Upper lobe of left lung (tissue), 6 donors: ENCODE data around the gene LRRC36. TPM values are rescaled to one million over a fixed set of nuclear protein-coding genes. Genes with fewer than 3 reads are reported as not detected.
A peak's percentile ranks its signal among the peaks of the same experiment; 100 is the strongest.

Experiments
- ATAC-seq, 2 donors: fragments of 200-7000 bp; cut with Tn5 transposase; one replicate each; pipeline ENCODE4 v1.9.1; 2022; ENCODE audit warnings: mild to moderate bottlenecking in 2 of 2, moderate library complexity in 2 of 2; ENCODE audit not compliant: low FRiP score in 2 of 2
- DNase-seq, 2 donors: peaks; one replicate each; pipeline ENCODE4 v3.0.0-alpha.2; 2019 to 2020
- H3K27ac ChIP-seq, 4 donors: fragments of 200-600 bp; sonication (generic); one replicate each; pipeline ENCODE4 v1.5.1; 2016 to 2019
- H3K27me3 ChIP-seq, 4 donors: fragments of 200-600 bp; sonication (generic); one replicate each; pipeline ENCODE4 v1.5.1; 2017 to 2019
- H3K36me3 ChIP-seq, 4 donors: fragments of 200-600 bp; sonication (generic); one replicate each; pipeline ENCODE4 v1.5.1; 2016 to 2019
- H3K4me1 ChIP-seq, 4 donors: fragments of 200-600 bp; sonication (generic); one replicate each; pipeline ENCODE4 v1.5.1; 2018 to 2019
- H3K4me3 ChIP-seq, 4 donors: fragments of 200-600 bp; sonication (generic); one replicate each; pipeline ENCODE4 v1.5.1; 2017 to 2019; ENCODE audit warnings: mild to moderate bottlenecking in 2 of 4, moderate library complexity in 1 of 4
- H3K9me3 ChIP-seq, 4 donors: fragments of 200-600 bp; sonication (generic); one replicate each; pipeline ENCODE4 v1.5.1; 2018 to 2019
- CTCF ChIP-seq, 6 experiments: fragments of 450-650 bp in 4 of 6; fragments of 200-600 bp in 2 of 6; sonication (generic) in 2 of 6; IDR thresholded peaks; one replicate each; pipeline ENCODE4 v1.5.1; 2016 to 2019; ENCODE audit warnings: antibody characterized with exemption in 6 of 6
- EP300 ChIP-seq, 4 donors: sonication (generic); formaldehyde crosslinking; IDR thresholded peaks; one replicate each; pipeline ENCODE4 v1.5.1; 2017; ENCODE audit warnings: antibody characterized with exemption in 4 of 4, control low read depth in 2 of 4
- POLR2A ChIP-seq, 4 donors: fragments of 450-650 bp; IDR thresholded peaks; one replicate each; pipeline ENCODE4 v1.5.1; 2016 to 2017; ENCODE audit warnings: antibody characterized with exemption in 4 of 4, mild to moderate bottlenecking in 2 of 4
- POLR2AphosphoS5 ChIP-seq, 2 donors: sonication (generic); formaldehyde crosslinking; IDR thresholded peaks; one replicate each; pipeline ENCODE4 v1.5.1; 2017; ENCODE audit warnings: antibody characterized with exemption in 2 of 2
- WGBS, 2 donors: methylation state at CpG; one replicate each; pipeline ENCODE4 v1.1.5; 2017 to 2018; 5-methylcytosine and 5-hydroxymethylcytosine counted together
- total RNA-seq, 6 donors: library from RNA; depleted of rRNA in 4 of 6; stranded (reverse); fragments of >200 nt in 4 of 6; gene quantifications; one replicate each; pipeline versions ENCODE4 v1.1.0 to v1.2.1, GENCODE V29; 2016 to 2021
- donor health status: DM: no; HTN: no; CAD: no; lungs with moderate emphysema.
- donor health status: DM: no; HTN: yes; CAD: no; lungs with severe emphysema.

The LRRC36 gene
- total RNA-seq, 6 donors from 2014 or later: 5.9 to 110 (median 22.8) TPM

GRCh38 chr16:67398546-67399217, 72.1 kb downstream of the LRRC36 start:
- H3K4me1 ChIP-seq: peaks cover 33 to 61% (median 42%) of the 10 kb centered on the region in 4 donors

GRCh38 chr16:67399218-67399733, 72.7 kb downstream of the LRRC36 start:
- Histone ChIP-seq H3K27me3 (peaks cover 0 to 3% (median 0%) of the 10 kb centered on the region in 4 donors), H3K27ac (no peak overlapping the region), H3K9me3 (no peaks in the 10 kb centered on the region), H3K36me3 (no peaks in the 10 kb centered on the region), H3K4me1 (peaks cover 35 to 61% (median 42%) of the 10 kb centered on the region in 4 donors), H3K4me3 (no peak overlapping the region)
- DNase-seq (peak; percentile 59 to 95), ATAC-seq (peak; percentile 54 to 58)
- TF ChIP-seq POLR2AphosphoS5 (IDR thresholded peaks at IDR 0.05) (no peak), CTCF (IDR thresholded peaks at IDR 0.05) (peak; percentile 74 to 91 (median 84))
- WGBS, 2 donors: 39 to 88% methylated on average over 11 to 36 of the region's 42 CpGs

More at GRCh38 chr16:67398546-67399217, 72.1 kb downstream of the LRRC36 start:
- peak overlapping the region in 1 of 4 donors; percentile 30 for H3K27ac ChIP-seq
- no peaks in the 10 kb centered on the region for H3K36me3 ChIP-seq
- H3K4me3 ChIP-seq: no peak overlapping the region
- no peak for TF ChIP-seq CTCF (IDR thresholded peaks at IDR 0.05)
- no peak for TF ChIP-seq POLR2A (IDR thresholded peaks at IDR 0.05)
- no peak for TF ChIP-seq POLR2AphosphoS5 (IDR thresholded peaks at IDR 0.05)
- TF ChIP-seq EP300 (IDR thresholded peaks at IDR 0.05): no peak
- H3K27me3 ChIP-seq: peaks cover 0 to 9% (median under 1%) of the 10 kb centered on the region in 4 donors
- 81 to 93% methylated on average over 16 to 17 of the region's 19 CpGs for WGBS, 2 donors
- DNase-seq (peak in 1 of 2 donors; percentile 65), ATAC-seq (no peak)
- H3K9me3 ChIP-seq: no peaks in the 10 kb centered on the region

GRCh38 chr16:67399749-67400704, 73.4 kb downstream of the LRRC36 start:
- Histone ChIP-seq H3K36me3 (no peaks in the 10 kb centered on the region), H3K27ac (no peak overlapping the region), H3K4me3 (no peak overlapping the region), H3K4me1 (peaks cover 36 to 59% (median 42%) of the 10 kb centered on the region in 4 donors), H3K9me3 (no peaks in the 10 kb centered on the region), H3K27me3 (no peaks in the 10 kb centered on the region)
- TF ChIP-seq POLR2AphosphoS5 (IDR thresholded peaks at IDR 0.05): no peak
- peak in 3 of 6 experiments; percentile 3 to 25 (median 13) for TF ChIP-seq CTCF (IDR thresholded peaks at IDR 0.05)
- ATAC-seq (no peak), DNase-seq (peak in 1 of 2 donors; percentile 49)
- WGBS, 2 donors: 74 to 84% methylated on average over 11 to 18 of the region's 19 CpGs

GRCh38 chr16:67400901-67401300, 74.3 kb downstream of the LRRC36 start:
- DNase-seq (peak in 1 of 2 donors; percentile 52), ATAC-seq (no peak)
- no peaks in the 10 kb centered on the region for H3K9me3 ChIP-seq
- H3K27ac ChIP-seq: no peak overlapping the region
- H3K27me3 ChIP-seq: no peaks in the 10 kb centered on the region
- H3K4me1 ChIP-seq: peaks cover 29 to 56% (median 35%) of the 10 kb centered on the region in 4 donors
- no peak for TF ChIP-seq POLR2AphosphoS5 (IDR thresholded peaks at IDR 0.05)
- no peak for TF ChIP-seq CTCF (IDR thresholded peaks at IDR 0.05)
- no peak for TF ChIP-seq EP300 (IDR thresholded peaks at IDR 0.05)
- no peak for TF ChIP-seq POLR2A (IDR thresholded peaks at IDR 0.05)
- H3K36me3 ChIP-seq: no peaks in the 10 kb centered on the region
- no peak overlapping the region for H3K4me3 ChIP-seq
- 92 to 100% methylated on average over 3 to 14 of the region's 14 CpGs for WGBS, 2 donors
